HL-60/S4 treated with phorbol 12-myristate 13-acetate at 8.2 ng/mL for 4 days and 3 days (cell line): ENCODE data around the gene EPHA8.

Experiments
- in situ Hi-C: fragments of 300-500 bp; cut with MboI; formaldehyde crosslinking; loops from 2 replicates; pipeline ENCODE4 v1.15.0; 2022; ENCODE audit warnings: low sequenced_read_pairs

The EPHA8 gene

DNA sequence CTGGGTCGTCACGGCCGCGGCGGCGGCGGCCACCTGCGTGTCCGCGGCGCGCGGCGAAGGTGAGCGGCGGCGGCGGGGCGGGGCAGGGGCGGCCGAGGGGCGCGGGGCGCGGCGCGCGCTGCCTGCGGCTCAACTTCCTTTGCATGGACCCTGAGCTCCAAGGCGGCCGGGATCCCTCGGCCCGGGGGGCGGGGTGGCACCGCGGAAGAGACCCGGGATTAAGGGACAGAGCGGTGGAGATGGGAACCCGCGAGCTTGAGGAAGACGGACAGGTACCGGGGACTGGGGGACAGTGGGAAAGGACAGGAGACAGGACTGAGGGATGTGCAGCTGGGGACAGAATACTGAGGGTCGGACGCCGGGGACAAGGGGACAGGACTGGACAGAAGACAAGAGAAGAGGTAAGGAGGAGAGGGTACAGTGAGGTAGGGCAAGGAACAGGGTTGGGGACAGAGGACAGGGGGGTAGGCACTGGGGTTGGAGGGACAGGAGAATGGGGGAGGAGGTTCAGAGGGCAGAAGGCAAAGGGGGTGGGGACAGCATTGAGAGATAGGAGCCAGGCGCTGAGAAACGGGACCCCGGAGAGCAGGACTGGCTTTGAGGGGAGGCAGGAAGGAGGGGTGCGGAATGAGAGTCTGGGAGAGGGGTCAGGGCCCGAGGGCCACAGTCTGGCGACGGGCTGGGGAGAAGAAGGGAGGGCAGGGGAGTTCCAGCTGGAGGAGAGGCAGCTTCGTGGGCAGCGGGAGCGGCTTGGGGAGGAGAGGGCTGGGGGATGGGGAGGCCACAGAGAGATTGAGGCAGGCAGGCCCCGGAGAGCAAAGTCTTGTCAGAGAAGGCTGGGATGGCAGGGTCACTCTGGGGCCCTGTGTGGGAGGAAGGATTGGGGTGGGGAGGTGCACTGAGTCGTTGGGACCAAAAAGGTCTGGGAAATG lies 648 bp downstream of the EPHA8 start:
- in situ Hi-C loops, result no loop called here

GRCh38 chr1:22566161-22566560 lies 2.9 kb downstream of the EPHA8 start:
- in situ Hi-C loops, result no loop called here

DNA sequence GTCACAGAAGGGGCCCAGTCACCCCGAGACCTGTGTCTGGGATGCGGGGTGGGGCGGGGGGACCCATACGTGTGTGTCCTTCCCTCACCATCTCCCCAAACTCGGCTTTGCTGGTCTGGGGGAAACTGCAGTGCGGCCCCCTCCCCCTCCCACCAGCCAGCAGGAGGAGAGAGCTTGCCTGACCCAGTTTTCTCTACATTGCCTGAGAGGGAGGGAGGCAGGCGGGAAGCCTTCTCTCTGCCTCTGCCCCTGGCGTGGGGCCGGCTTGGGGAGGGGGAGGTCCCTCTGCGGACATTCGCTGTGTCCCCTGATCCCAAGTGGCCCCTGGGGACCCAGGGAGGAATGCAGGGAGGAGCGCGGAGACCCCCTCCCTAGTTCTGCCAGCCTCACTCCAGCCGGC lies 3.9 kb downstream of the EPHA8 start:
- in situ Hi-C loops, result no loop called here

- in situ Hi-C loops, result no loop called here
These were observed 4.7 kb downstream of the EPHA8 start for GRCh38 chr1:22567994-22568393.

DNA sequence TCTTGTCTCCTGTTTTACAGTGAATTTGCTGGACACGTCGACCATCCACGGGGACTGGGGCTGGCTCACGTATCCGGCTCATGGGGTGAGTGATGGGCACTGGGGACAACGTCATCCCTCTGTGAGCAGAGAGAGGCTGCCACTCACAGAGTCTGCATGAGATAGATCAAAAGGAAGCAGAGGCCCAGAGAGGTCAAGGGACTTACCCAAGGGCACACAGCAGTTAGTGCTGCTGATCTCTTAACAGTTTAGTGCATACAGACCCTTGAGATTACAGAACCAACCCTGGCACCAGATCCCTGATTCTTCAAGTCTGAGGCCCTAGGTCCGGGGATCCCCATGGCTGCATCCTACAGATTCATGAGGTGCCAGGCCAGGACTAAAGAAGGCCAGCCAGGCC lies 6.0 kb downstream of the EPHA8 start:
- in situ Hi-C loops, result no loop called here

GRCh38 chr1:22570140-22570909 lies 7.0 kb downstream of the EPHA8 start:
- in situ Hi-C loops, result no loop called here

GRCh38 chr1:22572818-22573217 lies 9.5 kb downstream of the EPHA8 start:
- in situ Hi-C loops, result no loop called here

DNA sequence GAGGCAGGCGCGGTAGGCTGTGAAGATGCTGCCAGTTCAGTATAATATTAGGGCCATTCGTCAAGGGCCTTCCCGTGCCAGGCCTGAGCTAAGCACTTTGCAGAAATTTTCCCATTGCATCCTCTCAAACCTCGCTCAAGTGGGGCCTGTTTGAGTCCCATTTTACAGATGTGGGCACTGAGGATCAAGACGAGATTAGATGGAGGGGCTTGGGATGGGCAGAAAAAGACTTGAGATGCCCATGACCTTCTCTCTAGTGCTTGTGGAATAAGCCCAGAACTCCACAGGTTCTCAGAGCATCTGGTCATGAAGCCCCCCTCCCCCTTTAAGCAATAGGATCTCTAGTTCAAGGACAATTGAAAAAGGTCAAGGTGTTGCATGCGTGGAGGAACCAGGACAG lies 9.9 kb downstream of the EPHA8 start:
- in situ Hi-C loops, result no loop called here

GRCh38 chr1:22575532-22576149 lies 12.4 kb downstream of the EPHA8 start:
- in situ Hi-C loops, result no loop called here

- in situ Hi-C loops, result no loop called here
These were observed 12.9 kb downstream of the EPHA8 start for GRCh38 chr1:22576150-22576544.

GRCh38 chr1:22576617-22577016 lies 13.3 kb downstream of the EPHA8 start:
- in situ Hi-C loops, result no loop called here

DNA sequence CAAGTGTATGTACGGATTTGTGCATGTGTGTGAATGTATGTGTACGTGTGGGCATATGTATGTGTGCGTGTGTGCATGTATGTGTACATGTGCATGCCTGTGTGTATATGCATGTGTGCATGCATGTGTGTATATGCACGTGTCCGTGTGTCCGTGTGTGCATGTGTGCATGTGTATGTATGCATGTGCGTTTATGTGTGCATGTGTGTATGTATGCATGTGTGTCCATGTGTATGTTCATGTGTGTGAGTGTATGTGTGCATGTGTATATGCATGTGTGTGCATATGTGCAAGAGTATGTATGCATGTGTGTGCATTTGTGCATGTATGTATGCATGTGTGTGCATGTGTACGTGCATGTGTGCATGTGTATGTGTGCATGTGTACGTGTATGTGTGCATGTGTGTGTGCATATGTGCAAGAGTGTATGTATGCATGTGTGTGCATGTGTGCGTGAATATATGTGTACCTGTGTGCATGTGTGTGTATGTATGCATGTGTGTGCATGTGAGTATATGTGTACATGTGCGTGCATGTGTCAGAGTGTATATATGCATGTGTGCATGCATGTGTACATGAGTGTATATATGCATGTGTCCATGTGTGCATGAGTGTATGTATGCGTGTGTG lies 15.6 kb downstream of the EPHA8 start:
- in situ Hi-C loops, result no loop called here

GRCh38 chr1:22579541-22580155 lies 16.4 kb downstream of the EPHA8 start:
- in situ Hi-C loops, result no loop called here

- in situ Hi-C loops, result no loop called here
These were observed 19.7 kb downstream of the EPHA8 start for GRCh38 chr1:22582661-22583635.

DNA sequence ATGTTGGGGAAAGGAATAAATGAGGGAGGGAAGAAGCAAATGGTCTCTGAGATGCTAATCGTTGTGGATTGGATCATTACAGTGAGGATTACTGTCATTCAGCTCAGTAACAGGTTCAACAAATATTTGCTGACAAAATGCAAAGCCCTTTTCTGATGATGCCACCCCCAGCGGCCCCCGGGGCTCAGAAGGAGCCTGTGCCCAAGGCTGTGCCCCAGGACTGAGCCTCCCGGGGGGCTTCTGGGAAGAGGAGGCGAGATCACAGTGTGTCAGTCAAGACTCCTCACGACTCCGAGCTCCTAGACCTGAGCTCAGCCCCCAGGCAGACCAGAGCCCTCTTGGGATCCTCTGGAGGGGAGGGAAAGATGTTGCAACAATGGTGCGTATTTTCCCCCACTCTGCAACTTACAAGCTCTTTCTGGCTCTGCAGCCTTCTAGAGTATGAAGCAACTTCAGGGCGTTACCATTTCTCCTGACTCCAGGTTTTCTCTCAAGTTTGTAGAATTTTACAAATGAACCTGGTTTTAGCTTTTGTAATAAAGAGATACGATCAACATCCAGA lies 20.8 kb downstream of the EPHA8 start:
- in situ Hi-C loops, result no loop called here

DNA sequence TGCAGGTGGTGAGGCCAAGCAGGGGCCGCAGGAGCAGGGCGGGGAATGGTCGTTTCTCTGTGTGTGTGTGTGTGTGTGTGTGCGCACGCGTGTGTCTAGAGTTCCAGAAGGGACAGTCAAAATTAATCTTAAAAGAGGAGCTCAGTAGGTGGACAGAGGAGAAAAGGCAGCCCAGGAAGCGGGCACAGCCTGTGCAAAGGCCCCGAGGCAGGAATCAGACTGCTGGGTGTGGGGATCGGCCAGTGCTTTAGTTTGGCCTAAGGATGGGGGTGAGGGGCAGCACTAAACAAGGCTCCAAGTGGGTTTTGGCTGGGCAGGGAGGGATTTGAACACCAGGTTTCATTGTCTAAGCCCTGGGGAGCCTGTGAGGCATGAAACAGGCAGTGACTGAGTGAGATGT lies 21.7 kb downstream of the EPHA8 start:
- in situ Hi-C loops, result no loop called here

DNA sequence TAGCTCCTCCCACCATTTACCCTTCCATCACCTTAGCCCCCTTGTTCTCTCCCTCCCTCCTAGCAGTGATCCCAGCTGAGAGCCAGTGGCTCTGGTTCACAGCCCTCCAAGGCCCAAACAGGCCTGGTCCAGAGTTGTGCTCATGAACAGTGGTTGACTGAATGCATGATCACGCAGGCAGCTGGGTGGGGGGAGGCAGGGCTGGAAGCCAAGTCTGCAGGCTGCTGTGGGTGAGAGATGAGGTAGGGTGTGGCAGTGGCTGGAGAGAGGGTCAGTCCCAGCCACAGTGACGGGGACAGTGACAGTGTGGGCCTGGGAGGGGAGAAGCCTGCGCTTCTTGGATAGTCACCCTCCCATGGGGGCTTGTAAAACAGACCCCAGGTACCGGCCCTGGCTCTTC lies 22.2 kb downstream of the EPHA8 start:
- in situ Hi-C loops, result no loop called here

- in situ Hi-C loops, result no loop called here
These were observed 23.3 kb downstream of the EPHA8 start for GRCh38 chr1:22586356-22587130.

DNA sequence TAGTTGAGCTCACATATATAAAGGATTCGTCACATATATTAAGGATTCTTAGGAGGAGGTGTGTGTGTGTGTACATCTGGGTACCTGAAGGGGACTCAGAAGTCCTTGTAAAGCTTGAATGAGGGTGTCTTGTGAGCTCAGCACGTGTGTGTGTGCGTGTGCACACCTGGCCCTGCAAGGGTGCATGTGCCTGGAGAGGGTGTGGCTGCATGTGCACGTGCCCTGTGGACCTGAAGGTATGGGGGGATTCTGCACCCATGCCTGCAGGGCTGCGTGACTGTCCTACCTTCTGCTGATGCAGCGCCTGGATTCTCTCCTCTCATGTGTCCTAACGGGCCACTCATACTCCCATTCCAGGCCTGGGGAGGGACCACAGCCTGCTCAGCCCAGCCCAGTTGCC lies 24.0 kb downstream of the EPHA8 start:
- in situ Hi-C loops, result no loop called here
